Transverse colon (tissue), 3 donors: ENCODE measurements around the gene C16orf96.

Source experiments
- CTCF ChIP-seq, 5 experiments: fragments of 200-600 bp in 3 of 5; fragments of 450-650 bp in 2 of 5; sonication (generic) in 3 of 5; IDR thresholded peaks; 1 replicate in 2 of 5; 2 replicates in 3 of 5; pipeline ENCODE4 v1.5.1; 2016 to 2017; ENCODE audit warnings: antibody characterized with exemption in 5 of 5, inconsistent platforms in 3 of 5, mild to moderate bottlenecking in 2 of 5, moderate library complexity in 1 of 5
- EP300 ChIP-seq: sonication (generic); formaldehyde crosslinking; IDR thresholded peaks from one replicate; pipeline ENCODE4 v1.6.1; 2017; ENCODE audit warnings: antibody characterized with exemption, low read depth
- POLR2A ChIP-seq: fragments of 450-650 bp; IDR thresholded peaks from one replicate; pipeline ENCODE4 v1.6.1; 2016; ENCODE audit warnings: antibody characterized with exemption, mild to moderate bottlenecking, moderate library complexity

GRCh38 chr16:4519274-4520058 is 36.7 kb upstream of the C16orf96 start:
- TF ChIP-seq CTCF (IDR thresholded peaks at IDR 0.05) (no peak), EP300 (no peak), POLR2A (no peak)
